WTC11 (cell line): ENCODE measurements around the gene DNPH1.

Experiments
- IRF2 ChIP-seq: sonication (generic); formaldehyde crosslinking; IDR thresholded peaks from 2 replicates; pipeline ENCODE4 v1.8.0; 2022; ENCODE audit warnings: low read depth, missing genetic modification reagents, borderline replicate concordance
- TF ChIP-seq, protein P1 (sequence below): sonication (generic); formaldehyde crosslinking; IDR thresholded peaks from 2 replicates; pipeline ENCODE4 v1.8.1; 2023; ENCODE audit warnings: mild to moderate bottlenecking, missing genetic modification reagents, moderate library complexity

- TF ChIP-seq, protein P1, sequence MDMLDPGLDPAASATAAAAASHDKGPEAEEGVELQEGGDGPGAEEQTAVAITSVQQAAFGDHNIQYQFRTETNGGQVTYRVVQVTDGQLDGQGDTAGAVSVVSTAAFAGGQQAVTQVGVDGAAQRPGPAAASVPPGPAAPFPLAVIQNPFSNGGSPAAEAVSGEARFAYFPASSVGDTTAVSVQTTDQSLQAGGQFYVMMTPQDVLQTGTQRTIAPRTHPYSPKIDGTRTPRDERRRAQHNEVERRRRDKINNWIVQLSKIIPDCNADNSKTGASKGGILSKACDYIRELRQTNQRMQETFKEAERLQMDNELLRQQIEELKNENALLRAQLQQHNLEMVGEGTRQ (CRISPR knock-in tag), result no peak
- no peak for TF ChIP-seq IRF2 (CRISPR knock-in tag)
These were observed 31.9 kb upstream of the DNPH1 start for GRCh38 chr6:43261198-43261597.
